Activated CD4-positive, alpha-beta memory T cell treated with anti-CD3 and anti-CD28 coated beads for 36 hours (primary cell): ENCODE measurements around the gene TENT4A. TPM values are rescaled to one million over a fixed set of nuclear protein-coding genes. Genes with fewer than 3 reads are reported as not detected.

Source experiments
- CTCF ChIA-PET: fragments of 350-600 bp; sonication (Branson Sonifier 250); formaldehyde crosslinking; loops from one replicate; lab custom pipeline; 2021; ENCODE audit warnings: antibody characterized with exemption, inconsistent platforms; lab: Charles Lee
- POLR2A ChIA-PET: fragments of 350-600 bp; sonication (Branson Sonifier 250); formaldehyde crosslinking; loops from one replicate; lab custom pipeline; 2021; ENCODE audit warnings: antibody characterized with exemption; lab: Charles Lee
- DNase-seq: peaks from one replicate; pipeline ENCODE4 v3.0.0-alpha.2; 2020
- H3K27ac Mint-ChIP-seq: one replicate; pipeline ENCODE4 v1.8.0; 2021; ENCODE audit warnings: mixed read lengths
- H3K27me3 Mint-ChIP-seq: one replicate; pipeline ENCODE4 v1.8.0; 2021; ENCODE audit warnings: mixed read lengths
- H3K36me3 Mint-ChIP-seq: one replicate; pipeline ENCODE4 v1.8.0; 2021; ENCODE audit warnings: mixed read lengths
- H3K4me1 Mint-ChIP-seq: one replicate; pipeline ENCODE4 v1.8.0; 2021; ENCODE audit warnings: low read depth, mixed read lengths
- H3K4me3 Mint-ChIP-seq: one replicate; pipeline ENCODE4 v1.8.0; 2021; ENCODE audit warnings: mild to moderate bottlenecking, mixed read lengths
- H3K9me3 Mint-ChIP-seq: one replicate; pipeline ENCODE4 v1.8.0; 2021; ENCODE audit warnings: mixed read lengths
- intact Hi-C: fragments of 100-400 bp; cut with micrococcal nuclease; formaldehyde crosslinking; loops from one replicate; pipeline ENCODE4 v1.15.1; 2023
- total RNA-seq, 2 experiments: library from RNA; stranded (reverse); gene quantifications; one replicate each; pipeline ENCODE4 v1.2.3, GENCODE V29; 2021

Gene TENT4A
- total RNA-seq, 2 experiments from 2014 or later, result 26.6 to 29.2 TPM

- Mint-ChIP-seq H3K27me3 (peaks cover 14% of the 10 kb centered on the region), H3K36me3 (no peaks in the 10 kb centered on the region), H3K9me3 (peaks cover 8% of the 10 kb centered on the region), H3K27ac (no peak overlapping the region), H3K4me1 (no peaks in the 10 kb centered on the region), H3K4me3 (no peak overlapping the region)
- ChIA-PET CTCF (interaction anchor here (1.3 kb wide), 1 partner anchor 17 kb away, joined by 4 read pairs; no protein-coding TSS in a partner anchor), POLR2A (no interaction called here)
- intact Hi-C loops, result no loop called here
- DNase-seq, result no peak
These were observed 90.8 kb downstream of the TENT4A start for GRCh38 chr5:6803981-6804550.

GRCh38 chr5:6804766-6805501, 91.7 kb downstream of the TENT4A start:
- no peak overlapping the region for H3K4me3 Mint-ChIP-seq
- POLR2A ChIA-PET, result no interaction called here
- no peaks in the 10 kb centered on the region for H3K36me3 Mint-ChIP-seq
- DNase-seq, result no peak
- no peak overlapping the region for H3K27ac Mint-ChIP-seq
- CTCF ChIA-PET, result interaction anchor here (1.3 kb wide), 1 partner anchor 16 kb away, joined by 4 read pairs; no protein-coding TSS in a partner anchor
- no peaks in the 10 kb centered on the region for H3K4me1 Mint-ChIP-seq
- peaks cover 8% of the 10 kb centered on the region for H3K9me3 Mint-ChIP-seq
- intact Hi-C loops, result no loop called here
- H3K27me3 Mint-ChIP-seq, result peaks cover 15% of the 10 kb centered on the region

GRCh38 chr5:6805841-6806240, 92.6 kb downstream of the TENT4A start:
- peaks cover 8% of the 10 kb centered on the region for H3K9me3 Mint-ChIP-seq
- intact Hi-C loops, result no loop called here
- H3K27me3 Mint-ChIP-seq, result peaks cover 15% of the 10 kb centered on the region
- ChIA-PET CTCF (no interaction called here), POLR2A (no interaction called here)
- H3K4me1 Mint-ChIP-seq, result no peaks in the 10 kb centered on the region
- no peak for DNase-seq
- H3K4me3 Mint-ChIP-seq, result no peak overlapping the region
- no peaks in the 10 kb centered on the region for H3K36me3 Mint-ChIP-seq
- no peak overlapping the region for H3K27ac Mint-ChIP-seq

Other genes with a start within 250 kb of the TENT4A start
- gene NSUN2, start 80.4 kb upstream of the TENT4A start, total RNA-seq, result 10 to 100 TPM; 78.5 to 86.7 TPM
- gene SRD5A1, start 80.0 kb upstream of the TENT4A start, total RNA-seq, result 10 to 100 TPM in 1 of 2 experiments, 1 to 10 TPM in 1; 9.5 to 11.0 TPM